Frontal cortex (tissue), 4 donors: Measurements from ENCODE around the gene BRSK2. TPM values are rescaled to one million over a fixed set of nuclear protein-coding genes. Genes with fewer than 3 reads are reported as not detected.
"Not testable (repeated sequence)": the region's sequence is repeated elsewhere in the genome, so short reads cannot be mapped to it uniquely, and the experiment has no call there.

Experiments used
- DNase-seq, 2 donors: peaks; one replicate each; pipeline ENCODE4 v3.0.0; 2012; ENCODE audit warnings: low spot score in 2 of 2
- FAIRE-seq: peaks from 2 replicates; lab custom pipeline; 2012; peaks lifted over from hg19 to GRCh38; lab: Jason Lieb, UNC
- total RNA-seq: library from RNA; depleted of rRNA; stranded (reverse); fragments of >200 nt; gene quantifications from one replicate; pipeline ENCODE4 v1.2.3, GENCODE V29; 2014
- donor health status: control.
- donor health status: control.
- donor health status: control.

BRSK2 gene
- total RNA-seq, 1 donor from 2014 or later = 35.9 TPM

- DNase-seq (no peak), FAIRE-seq (no peak)
These were observed 35.3 kb downstream of the BRSK2 start for GRCh38 chr11:1425006-1425405.

DNA sequence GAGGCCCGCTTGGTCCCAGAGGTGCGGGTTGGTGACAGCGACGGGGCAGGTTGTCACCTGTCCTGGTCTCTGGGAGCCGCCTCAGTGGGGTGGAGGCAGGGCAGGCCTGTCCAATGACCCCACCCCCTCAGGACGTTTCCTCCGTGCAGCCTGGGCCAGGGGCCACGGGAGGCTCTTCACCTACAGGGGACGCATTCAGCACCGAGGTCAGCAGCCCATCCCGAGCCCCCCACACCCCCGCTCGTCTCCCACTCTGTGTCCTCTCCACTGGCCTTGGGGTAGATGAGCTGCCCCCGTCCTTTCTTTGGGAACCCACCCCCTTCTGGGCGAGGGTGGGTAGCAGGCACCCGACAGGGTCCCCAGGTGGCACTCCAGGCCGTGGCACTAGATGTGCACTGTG lies 35.7 kb downstream of the BRSK2 start:
- DNase-seq (no peak), FAIRE-seq (no peak)

DNA sequence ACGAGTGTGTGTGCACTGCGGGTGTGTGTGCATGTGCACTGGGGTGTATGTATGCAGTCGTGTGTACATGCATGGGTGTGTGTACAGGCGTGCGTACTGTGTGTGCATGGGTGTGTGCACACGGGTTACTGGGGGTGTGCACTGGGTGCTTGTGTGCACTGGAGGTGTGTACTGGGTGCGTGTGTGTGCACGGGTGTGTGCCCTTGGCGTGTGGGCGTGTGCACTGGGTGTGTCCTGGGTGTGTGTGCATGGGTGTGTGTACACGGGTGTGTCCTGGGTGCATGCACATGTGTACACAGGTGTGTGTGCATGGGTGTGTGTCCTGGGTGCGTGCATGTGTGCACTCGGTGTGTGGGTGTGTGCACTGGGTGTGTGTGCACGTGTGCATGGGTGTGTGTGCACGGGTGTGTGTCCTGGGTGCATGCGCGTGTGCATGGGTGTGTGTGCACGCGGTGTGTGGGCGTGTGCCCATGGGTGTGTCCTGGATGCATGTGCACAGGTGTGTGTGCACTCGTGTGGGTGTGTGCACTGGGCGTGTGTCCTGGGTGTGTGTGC lies 39.1 kb downstream of the BRSK2 start:
- no peak for DNase-seq
- no peak for FAIRE-seq

DNA sequence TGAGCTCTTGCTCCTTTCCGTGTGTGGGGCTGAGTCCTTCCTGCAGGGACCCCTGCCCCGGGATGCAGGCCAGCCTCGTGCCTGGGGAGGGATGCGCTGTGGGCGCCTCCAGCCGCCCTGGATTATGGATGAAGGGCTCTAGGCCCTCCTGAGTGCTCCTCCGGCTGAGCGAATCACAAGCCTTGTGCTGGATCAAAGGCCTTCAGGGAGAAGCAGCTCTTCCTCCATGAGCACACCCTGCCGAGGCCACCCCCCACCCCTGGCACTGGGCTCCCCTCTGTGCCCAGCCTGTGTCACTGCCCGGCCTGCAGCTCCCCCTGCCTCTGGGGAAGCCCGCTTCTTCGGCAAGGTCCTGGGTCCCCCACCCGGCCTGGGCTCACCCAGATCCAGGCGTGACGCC lies 43.8 kb downstream of the BRSK2 start:
- no peak for FAIRE-seq

GRCh38 chr11:1433977-1434640 lies 44.4 kb downstream of the BRSK2 start:
- FAIRE-seq = no peak
- DNase-seq = no peak

More for the DNA sequence above, 43.8 kb downstream of the BRSK2 start:
- DNase-seq = no peak

DNA sequence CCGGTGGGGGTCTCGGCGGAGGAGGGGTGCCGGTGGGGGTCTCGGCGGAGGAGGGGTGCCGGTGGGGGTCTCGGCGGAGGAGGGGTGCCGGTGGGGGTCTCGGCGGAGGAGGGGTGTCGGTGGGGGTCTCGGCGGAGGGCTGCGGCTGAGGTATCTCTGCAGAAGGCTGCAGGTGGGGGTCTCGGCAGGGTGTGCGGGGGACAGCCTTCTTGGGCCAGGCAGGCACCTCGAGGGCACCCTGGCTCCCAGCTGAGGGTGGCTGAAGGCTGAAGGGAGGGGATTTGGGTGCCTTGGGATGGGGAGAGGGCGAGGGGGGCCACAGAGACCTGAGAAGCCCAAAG lies 45.7 kb downstream of the BRSK2 start:
- not testable (repeated sequence) for DNase-seq, FAIRE-seq

DNA sequence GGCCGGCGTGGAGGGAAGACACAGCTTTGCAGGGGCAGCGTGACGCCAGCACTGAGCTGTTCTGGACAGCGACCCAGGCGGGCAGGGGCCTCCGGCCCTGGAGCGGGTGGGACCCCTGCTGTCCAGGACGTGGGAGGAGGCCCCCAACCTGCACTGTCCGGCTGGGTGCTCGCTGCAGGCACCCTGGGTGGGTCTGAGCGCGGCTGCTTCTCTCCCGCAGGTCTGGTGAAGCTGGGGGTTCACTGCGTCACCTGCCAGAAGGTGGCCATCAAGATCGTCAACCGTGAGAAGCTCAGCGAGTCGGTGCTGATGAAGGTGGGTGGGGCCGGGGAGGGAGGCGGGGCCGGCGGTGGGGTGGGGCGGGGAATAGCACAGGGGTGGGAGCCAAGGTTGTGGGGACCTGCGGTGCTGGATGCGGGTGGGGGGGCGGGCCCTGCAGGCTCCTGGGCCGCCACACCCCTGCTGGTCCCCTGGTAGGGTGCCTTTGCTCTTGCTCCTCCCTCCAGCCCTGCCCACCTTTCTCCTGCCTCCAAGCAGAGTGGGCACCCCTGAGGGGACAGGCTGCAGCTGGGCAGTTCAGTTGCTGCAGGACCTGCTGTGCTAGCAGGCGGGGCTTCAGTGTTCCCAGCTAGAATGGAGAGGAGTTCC lies 46.2 kb downstream of the BRSK2 start:
- FAIRE-seq (no peak), DNase-seq (no peak)

DNA sequence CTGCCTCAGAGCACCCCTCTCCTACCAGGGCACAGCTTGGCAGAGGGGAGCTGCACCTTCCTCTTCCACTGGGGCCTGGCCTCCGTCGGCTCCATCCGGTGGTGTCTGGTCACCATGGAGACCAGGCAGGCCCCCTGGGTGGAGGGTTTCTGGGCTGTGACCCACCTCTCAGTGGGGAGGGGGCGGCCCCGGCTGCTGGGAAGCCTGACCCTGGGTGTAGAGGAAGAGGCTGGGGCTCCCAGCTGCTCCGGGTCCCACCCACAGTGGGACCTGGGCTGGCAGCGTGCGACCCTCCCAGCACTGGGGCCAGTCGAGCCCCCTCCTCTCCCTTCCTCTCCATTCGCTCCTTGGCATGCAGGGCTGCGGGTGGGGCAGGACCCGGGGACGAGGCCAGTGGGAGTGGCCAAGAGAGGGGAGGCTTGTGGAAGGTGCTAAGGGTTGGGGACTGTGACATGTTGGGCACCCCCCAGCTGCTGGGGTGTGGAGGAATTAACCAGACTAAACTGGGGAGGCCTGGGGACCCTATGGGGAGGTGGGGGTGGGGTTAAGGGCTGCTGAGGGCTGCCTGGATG lies 46.8 kb downstream of the BRSK2 start:
- DNase-seq = no peak
- FAIRE-seq = no peak

DNA sequence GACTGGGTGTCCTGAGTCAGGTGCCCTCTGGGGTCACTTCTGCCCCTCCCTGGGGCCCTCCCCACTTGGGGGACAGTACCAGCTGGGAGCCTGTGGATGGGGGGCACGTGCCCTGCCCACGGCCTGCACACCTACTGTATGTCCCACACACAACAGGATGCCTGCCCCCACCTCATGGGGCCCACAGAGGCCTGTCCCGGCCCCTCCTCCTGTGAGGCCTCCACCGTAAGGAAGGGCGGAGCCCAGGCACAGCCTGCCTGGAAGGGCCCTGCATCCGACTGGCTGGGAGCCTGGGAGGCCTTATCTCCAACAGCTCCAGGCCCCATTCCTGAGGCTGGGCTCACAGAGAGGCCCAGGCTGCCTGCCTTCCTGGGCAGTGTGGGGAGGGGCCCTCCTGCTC lies 47.8 kb downstream of the BRSK2 start:
- no peak for FAIRE-seq

DNA sequence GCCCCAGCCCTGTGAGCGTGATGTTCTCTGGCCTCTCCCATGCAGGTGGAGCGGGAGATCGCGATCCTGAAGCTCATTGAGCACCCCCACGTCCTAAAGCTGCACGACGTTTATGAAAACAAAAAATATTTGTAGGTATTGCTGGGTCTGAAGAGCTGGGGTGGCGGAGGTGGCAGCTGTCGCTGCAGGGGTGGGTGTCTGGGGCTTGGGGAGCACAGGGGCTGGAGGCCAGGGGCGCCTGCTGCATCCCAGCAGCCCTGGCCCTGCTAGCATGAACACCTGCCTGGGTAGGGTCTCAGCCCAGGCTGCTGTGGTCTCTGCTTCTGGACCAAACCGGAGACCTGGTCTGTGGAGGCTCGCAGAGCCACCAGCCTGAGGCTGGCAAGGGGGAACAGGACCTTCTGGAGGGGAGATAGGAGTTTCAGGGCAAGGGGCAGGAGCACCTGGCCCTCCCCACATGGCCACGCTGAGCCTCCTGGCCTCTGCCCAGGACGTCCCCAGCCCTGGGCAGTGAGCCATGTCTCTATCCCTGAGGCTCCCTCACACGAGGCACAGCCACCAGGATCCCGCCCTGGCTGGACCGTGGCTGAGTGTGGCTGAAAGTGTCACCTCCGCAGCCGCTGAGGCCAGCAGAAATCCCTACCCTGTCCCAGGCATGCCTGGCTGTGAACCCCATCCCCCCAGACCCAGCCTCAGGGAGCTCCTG lies 48.7 kb downstream of the BRSK2 start:
- FAIRE-seq (no peak), DNase-seq (no peak)

More for the DNA sequence above, 47.8 kb downstream of the BRSK2 start:
- DNase-seq = no peak

DNA sequence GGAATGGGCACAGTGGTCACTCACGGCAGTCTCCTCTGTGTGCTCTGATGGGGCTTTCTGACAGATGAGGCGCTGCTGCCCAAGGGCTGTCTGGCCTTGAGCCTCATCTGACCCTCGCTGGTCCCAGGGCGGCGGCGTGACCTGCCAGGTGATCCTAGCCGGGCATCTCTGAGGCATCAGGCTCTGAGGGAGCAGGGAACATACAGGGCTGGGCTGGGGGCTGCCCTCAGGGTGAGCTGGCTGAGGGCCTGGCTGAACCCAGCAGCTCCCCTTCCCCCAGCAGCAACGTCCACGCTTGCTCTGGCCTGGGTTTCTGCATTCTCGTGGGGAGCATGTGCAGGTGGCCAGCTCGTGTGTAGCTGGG lies 49.2 kb downstream of the BRSK2 start:
- FAIRE-seq = no peak
- no peak for DNase-seq

DNA sequence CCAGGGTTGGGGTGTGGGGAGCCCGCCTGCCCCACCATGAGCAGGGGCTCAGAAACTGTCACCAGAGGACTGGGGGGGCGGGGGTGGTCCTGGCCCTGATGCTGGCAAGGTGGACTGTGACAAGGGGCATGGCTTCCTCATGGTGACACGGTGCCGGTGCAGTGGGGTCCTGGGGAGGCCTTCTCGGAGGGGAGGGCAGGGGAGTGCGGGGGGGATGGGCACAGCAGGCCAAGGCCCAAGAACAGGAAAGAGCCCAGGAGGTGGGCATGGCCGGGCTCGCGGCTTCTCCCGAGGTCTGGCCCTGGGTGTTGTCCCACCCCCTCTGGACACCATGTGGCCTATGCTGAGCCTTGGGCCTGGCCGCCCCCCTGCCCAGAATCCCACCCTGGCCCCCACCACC lies 49.6 kb downstream of the BRSK2 start:
- FAIRE-seq (no peak), DNase-seq (no peak)

DNA sequence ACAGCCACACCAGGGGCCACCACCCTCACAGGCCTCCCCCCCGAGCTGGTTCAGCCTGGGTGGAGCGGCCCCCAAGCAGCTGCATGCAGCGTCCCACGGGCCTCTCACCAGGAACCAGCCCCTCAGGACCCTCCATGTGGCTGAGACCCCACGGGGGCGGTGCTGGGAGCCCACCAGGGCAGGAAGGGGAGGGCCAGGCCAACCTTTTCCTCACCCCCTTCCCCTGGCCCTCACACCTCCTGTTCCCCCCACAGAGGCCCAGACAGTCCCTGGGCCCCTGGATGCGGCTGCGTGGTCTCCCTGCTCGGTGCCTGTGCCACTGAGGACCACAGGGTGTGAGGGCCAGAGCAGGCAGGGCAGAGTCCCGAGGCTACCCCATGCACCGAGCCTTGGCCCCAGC lies 50.3 kb downstream of the BRSK2 start:
- FAIRE-seq (no peak), DNase-seq (no peak)

DNA sequence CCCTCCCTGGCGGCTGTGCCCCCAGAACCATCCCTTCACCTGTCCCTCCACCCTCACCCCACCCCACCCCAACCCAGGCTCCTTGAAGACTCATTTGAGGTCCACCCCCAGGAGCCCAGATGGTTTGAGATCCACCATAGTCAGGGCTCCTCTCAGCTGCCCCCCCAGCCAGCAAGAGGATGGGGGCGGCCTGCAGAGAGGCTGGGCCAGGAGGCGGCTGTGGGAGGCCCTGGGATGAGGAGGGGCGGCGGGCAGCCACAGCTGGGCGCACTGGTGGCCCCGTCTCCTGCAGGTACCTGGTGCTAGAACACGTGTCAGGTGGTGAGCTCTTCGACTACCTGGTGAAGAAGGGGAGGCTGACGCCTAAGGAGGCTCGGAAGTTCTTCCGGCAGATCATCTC lies 50.8 kb downstream of the BRSK2 start:
- DNase-seq (no peak), FAIRE-seq (no peak)

DNA sequence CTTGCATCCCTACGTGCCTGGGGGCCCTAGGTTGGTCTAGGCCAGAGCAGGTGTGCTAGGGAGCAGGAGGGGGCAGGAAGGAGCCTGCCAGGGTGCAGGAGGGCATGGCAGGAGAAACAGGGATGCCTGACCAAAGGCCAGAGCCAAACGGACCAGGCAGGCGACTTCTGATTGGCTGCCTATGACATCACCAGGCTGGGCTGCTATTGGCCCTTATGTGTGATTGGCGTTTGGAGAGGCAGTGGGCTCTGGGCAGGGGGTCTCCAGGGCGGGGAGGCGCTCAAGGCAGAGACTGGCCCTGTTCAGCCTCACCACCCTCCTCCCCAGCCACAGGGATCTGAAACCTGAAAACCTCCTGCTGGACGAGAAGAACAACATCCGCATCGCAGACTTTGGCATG lies 52.4 kb downstream of the BRSK2 start:
- DNase-seq = peak; percentile 71 to 76
- FAIRE-seq = no peak

DNA sequence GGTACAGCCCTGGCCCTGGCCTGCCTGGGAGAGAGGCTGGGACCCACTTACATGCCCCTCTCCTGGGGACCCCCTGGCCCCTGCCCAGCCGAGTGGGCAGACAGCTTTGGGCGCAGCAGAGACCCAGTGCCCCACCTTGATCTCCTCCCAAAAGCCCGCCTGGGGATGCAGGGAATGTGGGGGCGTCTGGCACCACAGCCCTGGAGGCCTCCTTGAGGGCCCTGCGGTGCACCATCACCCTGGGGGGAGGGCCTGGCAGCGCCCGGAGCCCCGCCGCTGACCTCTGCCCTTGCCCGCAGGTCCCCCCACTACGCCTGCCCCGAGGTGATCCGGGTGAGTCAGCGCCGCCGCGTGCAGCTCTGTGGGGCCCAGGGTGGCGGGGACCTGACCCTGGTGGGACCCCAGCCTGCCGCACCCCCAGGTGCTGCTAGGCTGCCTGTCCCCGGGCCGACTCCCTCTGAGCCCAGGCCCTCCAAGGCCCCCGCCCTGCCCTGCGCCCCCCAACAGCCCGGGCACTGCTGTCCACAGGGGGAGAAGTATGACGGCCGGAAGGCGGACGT lies 53.2 kb downstream of the BRSK2 start:
- FAIRE-seq (no peak), DNase-seq (no peak)

DNA sequence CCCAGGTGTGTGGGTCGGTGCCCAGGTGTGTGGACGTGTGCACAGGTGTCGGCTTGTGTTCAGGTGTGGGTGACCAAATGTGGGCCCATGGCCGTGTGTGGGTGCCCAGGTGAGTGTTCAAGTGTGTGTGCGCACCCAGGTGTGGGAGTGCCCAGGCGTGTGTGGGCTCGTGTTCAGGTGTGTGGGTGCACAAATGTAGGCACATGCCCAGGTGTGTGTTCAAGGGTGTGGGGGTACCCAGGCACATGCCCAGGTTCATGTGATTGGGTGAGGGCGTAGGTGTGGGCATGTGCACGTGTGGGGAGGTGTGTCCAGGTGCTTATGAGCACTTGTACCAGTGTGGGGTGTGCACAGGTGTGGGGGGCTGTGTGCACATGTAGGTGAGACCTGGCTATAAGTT lies 54.0 kb downstream of the BRSK2 start:
- no peak for DNase-seq
- no peak for FAIRE-seq

DNA sequence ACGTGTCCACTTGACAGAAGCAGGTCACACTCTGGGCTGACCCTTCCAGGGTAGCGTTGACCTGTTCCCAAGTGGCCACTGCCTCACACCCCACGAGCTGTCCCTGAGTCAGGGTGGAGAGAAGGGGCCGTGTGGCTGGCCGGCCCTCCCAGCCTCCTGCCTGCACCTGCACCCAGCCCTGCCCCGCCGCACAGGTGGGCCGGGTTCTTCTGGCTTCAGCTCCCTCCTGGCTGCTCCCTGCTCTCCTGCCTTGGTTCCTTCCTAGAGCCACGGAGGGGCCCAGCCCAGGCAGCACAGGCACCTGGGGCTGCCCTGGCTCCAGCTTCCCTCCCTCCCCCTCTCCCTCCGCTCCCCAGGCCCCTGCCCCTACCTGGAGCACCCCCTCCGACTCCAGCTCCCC lies 54.6 kb downstream of the BRSK2 start:
- DNase-seq (no peak), FAIRE-seq (no peak)

GRCh38 chr11:1444823-1445422 lies 55.2 kb downstream of the BRSK2 start:
- FAIRE-seq = no peak
- no peak for DNase-seq
